AG04449 (cell line): ENCODE measurements around the gene CPT1C.
A peak's percentile ranks its signal among the peaks of the same experiment; 100 is the strongest.

Experiments used
- CTCF ChIA-PET: fragments of 350-600 bp; formaldehyde crosslinking; extraction: SDS; loops from one replicate; lab custom pipeline; 2021; ENCODE audit warnings: antibody characterized with exemption; lab: Yijun Ruan, JAX
- POLR2A ChIA-PET: fragments of 400-600, 350-600 bp; formaldehyde crosslinking; extraction: SDS; loops from one replicate; lab custom pipeline; 2020; ENCODE audit warnings: antibody characterized with exemption, inconsistent platforms; lab: Yijun Ruan, JAX
- DNase-seq: peaks from one replicate; pipeline ENCODE4 v3.0.0-alpha.2; 2010; ENCODE audit warnings: low read depth, low spot score
- H3K4me3 ChIP-seq: 2 replicates; pipeline ENCODE4 v1.5.1; 2011; ENCODE audit warnings: low read depth, mild to moderate bottlenecking, control low read depth, low read length
- TF ChIP-seq, protein P1 (sequence below): IDR thresholded peaks from one replicate; pipeline ENCODE4 v1.5.1; 2011; ENCODE audit warnings: mild to moderate bottlenecking, moderate library complexity, low read length, control low read depth, inconsistent platforms; ENCODE audit not compliant: insufficient read depth; ENCODE audit errors: missing control alignments

Gene CPT1C

GRCh38 chr19:49658566-49659442 is 32.1 kb upstream of the CPT1C start:
- no peak for DNase-seq
- H3K4me3 ChIP-seq = no peak overlapping the region
- TF ChIP-seq, protein P1, sequence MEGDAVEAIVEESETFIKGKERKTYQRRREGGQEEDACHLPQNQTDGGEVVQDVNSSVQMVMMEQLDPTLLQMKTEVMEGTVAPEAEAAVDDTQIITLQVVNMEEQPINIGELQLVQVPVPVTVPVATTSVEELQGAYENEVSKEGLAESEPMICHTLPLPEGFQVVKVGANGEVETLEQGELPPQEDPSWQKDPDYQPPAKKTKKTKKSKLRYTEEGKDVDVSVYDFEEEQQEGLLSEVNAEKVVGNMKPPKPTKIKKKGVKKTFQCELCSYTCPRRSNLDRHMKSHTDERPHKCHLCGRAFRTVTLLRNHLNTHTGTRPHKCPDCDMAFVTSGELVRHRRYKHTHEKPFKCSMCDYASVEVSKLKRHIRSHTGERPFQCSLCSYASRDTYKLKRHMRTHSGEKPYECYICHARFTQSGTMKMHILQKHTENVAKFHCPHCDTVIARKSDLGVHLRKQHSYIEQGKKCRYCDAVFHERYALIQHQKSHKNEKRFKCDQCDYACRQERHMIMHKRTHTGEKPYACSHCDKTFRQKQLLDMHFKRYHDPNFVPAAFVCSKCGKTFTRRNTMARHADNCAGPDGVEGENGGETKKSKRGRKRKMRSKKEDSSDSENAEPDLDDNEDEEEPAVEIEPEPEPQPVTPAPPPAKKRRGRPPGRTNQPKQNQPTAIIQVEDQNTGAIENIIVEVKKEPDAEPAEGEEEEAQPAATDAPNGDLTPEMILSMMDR = no peak
- POLR2A ChIA-PET = interaction anchor here (0.7 to 2.1 kb wide), 3 partner anchors 14 to 19 kb away, joined by 3 to 6 read pairs (median 3); partner anchors contain the start of genes RRAS and SCAF1
- CTCF ChIA-PET = interaction anchor here (3.7 kb wide), 1 partner anchor 14 kb away, joined by 24 read pairs; no protein-coding TSS in a partner anchor

GRCh38 chr19:49660338-49660961 is 30.5 kb upstream of the CPT1C start:
- no peak for DNase-seq
- TF ChIP-seq, protein P1 = no peak
- ChIA-PET POLR2A (interaction anchor here (2.1 kb wide), 1 partner anchor 18 kb away, joined by 6 read pairs; the partner anchor contains the start of gene SCAF1), CTCF (interaction anchor here (1.0 to 5.3 kb wide), 2 partner anchors 12 to 14 kb away, joined by 4 to 48 read pairs; no protein-coding TSS in a partner anchor)
- H3K4me3 ChIP-seq = no peak overlapping the region

GRCh38 chr19:49662011-49662410 is 28.9 kb upstream of the CPT1C start:
- POLR2A ChIA-PET = interaction anchor here (0.6 to 1.3 kb wide), 3 partner anchors 14 to 22 kb away, joined by 3 to 4 read pairs (median 4); partner anchors contain the start of gene RRAS

DNA sequence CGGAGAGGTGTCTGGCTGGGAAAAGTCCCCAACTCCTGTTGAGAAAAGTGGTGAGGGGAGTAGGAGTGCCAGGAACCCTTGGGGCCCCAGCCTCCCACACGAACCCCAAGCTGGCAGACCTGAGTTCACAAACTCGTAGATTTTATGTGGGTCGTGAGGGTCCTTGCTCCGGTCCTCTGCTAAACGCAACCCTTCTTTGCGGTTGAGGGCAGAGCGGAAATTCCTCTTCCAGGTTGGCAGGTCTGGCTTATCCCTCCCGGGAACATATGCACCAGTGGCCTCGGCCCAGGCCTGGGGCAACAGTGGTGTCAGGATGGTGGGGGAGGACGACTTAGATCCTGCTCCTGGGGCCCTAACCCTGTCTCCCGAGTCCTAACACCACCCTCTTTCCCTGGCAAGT is 27.7 kb upstream of the CPT1C start:
- H3K4me3 ChIP-seq = no peak overlapping the region
- POLR2A ChIA-PET = interaction anchor here (2.1 kb wide), 1 partner anchor 14 kb away, joined by 8 read pairs; no protein-coding TSS in a partner anchor
- no peak for DNase-seq
- CTCF ChIA-PET = interaction anchor here (1.2 to 5.3 kb wide), 4 partner anchors 11 to 93 kb away, joined by 4 to 48 read pairs (median 6); no protein-coding TSS in a partner anchor
- TF ChIP-seq, protein P1 = no peak

More at GRCh38 chr19:49662011-49662410, 28.9 kb upstream of the CPT1C start:
- no peak for DNase-seq
- H3K4me3 ChIP-seq = no peak overlapping the region
- CTCF ChIA-PET = interaction anchor here (1.6 to 5.3 kb wide), 2 partner anchors 12 to 16 kb away, joined by 4 to 48 read pairs; no protein-coding TSS in a partner anchor
- TF ChIP-seq, protein P1 = no peak

- no peak for DNase-seq
- peak overlapping the region; percentile 96 for H3K4me3 ChIP-seq
- ChIA-PET POLR2A (interaction anchor here (0.6 to 2.1 kb wide), 8 partner anchors 9 to 74 kb away, joined by 3 to 17 read pairs (median 5); partner anchors contain the start of genes PRMT1 and SCAF1), CTCF (interaction anchor here (1.2 to 5.3 kb wide), 5 partner anchors 9 to 162 kb away, joined by 3 to 48 read pairs (median 6); no protein-coding TSS in a partner anchor)
- TF ChIP-seq, protein P1 = peak; percentile 26
Measured at GRCh38 chr19:49664171-49665035, 26.5 kb upstream of the CPT1C start.
